ENCODE results near the gene UBE2G1.

UBE2G1 gene

GRCh38 chr17:4326112-4326511 lies 40.4 kb downstream of the UBE2G1 start:
- no peak overlapping the region for H3K4me3 ChIP-seq (ENCODE audit: control insufficient read depth in 1 of 7, extremely low read depth in 1 of 7, insufficient read depth in 4 of 7, low read depth in 2 of 7, low read length in 6 of 7)
- H3K36me3 ChIP-seq (ENCODE audit: control insufficient read depth in 4 of 4, insufficient read depth in 4 of 4, low read length in 3 of 4): peaks cover 6 to 13% (median 7%) of the 10 kb centered on the region in 4 experiments
- DNase-seq: no peak
- H3K4me1 ChIP-seq (ENCODE audit: control extremely low read depth in 1 of 4, control insufficient read depth in 4 of 4, insufficient read depth in 4 of 4, low read length in 3 of 4): no peaks in the 10 kb centered on the region
- H3K9me3 ChIP-seq (ENCODE audit: control extremely low read depth in 1 of 5, control insufficient read depth in 4 of 5, insufficient read depth in 2 of 5, low read depth in 1 of 5, low read length in 4 of 5): peaks cover 3 to 14% (median 5%) of the 10 kb centered on the region in 5 experiments
- CTCF ChIA-PET: no interaction called here
- no peaks in the 10 kb centered on the region for H3K27me3 ChIP-seq (replicated peaks in 2 of 5; ENCODE audit: control insufficient read depth in 4 of 5, insufficient read depth in 5 of 5, low read length in 4 of 5)
- POLR2A ChIA-PET: no interaction called here
- H3K27ac ChIP-seq (ENCODE audit: insufficient read depth in 1 of 2, low read depth in 1 of 2, low read length in 2 of 2, poor library complexity in 1 of 2, severe bottlenecking in 2 of 2): no peak overlapping the region

- peaks cover 6 to 13% (median 7%) of the 10 kb centered on the region in 4 experiments for H3K36me3 ChIP-seq (ENCODE audit: control insufficient read depth in 4 of 4, insufficient read depth in 4 of 4, low read length in 3 of 4)
- H3K27ac ChIP-seq (ENCODE audit: insufficient read depth in 1 of 2, low read depth in 1 of 2, low read length in 2 of 2, poor library complexity in 1 of 2, severe bottlenecking in 2 of 2): no peak overlapping the region
- H3K4me1 ChIP-seq (ENCODE audit: control extremely low read depth in 1 of 4, control insufficient read depth in 4 of 4, insufficient read depth in 4 of 4, low read length in 3 of 4): no peaks in the 10 kb centered on the region
- H3K27me3 ChIP-seq (replicated peaks in 2 of 5; ENCODE audit: control insufficient read depth in 4 of 5, insufficient read depth in 5 of 5, low read length in 4 of 5): no peaks in the 10 kb centered on the region
- ChIA-PET POLR2A (no interaction called here), CTCF (no interaction called here)
- no peak overlapping the region for H3K4me3 ChIP-seq (ENCODE audit: control insufficient read depth in 1 of 7, extremely low read depth in 1 of 7, insufficient read depth in 4 of 7, low read depth in 2 of 7, low read length in 6 of 7)
- WGBS (ENCODE audit: insufficient coverage): 100% methylated on average over 2 of the region's 7 CpGs
- no peak for DNase-seq
- H3K9me3 ChIP-seq (ENCODE audit: control extremely low read depth in 1 of 5, control insufficient read depth in 4 of 5, insufficient read depth in 2 of 5, low read depth in 1 of 5, low read length in 4 of 5): peaks cover 3 to 14% (median 5%) of the 10 kb centered on the region in 5 experiments
Observed at GRCh38 chr17:4324463-4324862, 42.0 kb downstream of the UBE2G1 start.

GRCh38 chr17:4319221-4319620 lies 47.3 kb downstream of the UBE2G1 start:
- no peak for DNase-seq
- ChIA-PET CTCF (interaction anchor here (1.0 kb wide), 1 partner anchor 14 kb away, joined by 4 read pairs; no protein-coding TSS in a partner anchor), POLR2A (no interaction called here)
- Histone ChIP-seq H3K36me3 (ENCODE audit: control insufficient read depth in 4 of 4, insufficient read depth in 4 of 4, low read length in 3 of 4) (peaks cover 0 to 3% (median under 1%) of the 10 kb centered on the region in 4 experiments), H3K4me3 (ENCODE audit: control insufficient read depth in 1 of 7, extremely low read depth in 1 of 7, insufficient read depth in 4 of 7, low read depth in 2 of 7, low read length in 6 of 7) (no peak overlapping the region), H3K4me1 (ENCODE audit: control extremely low read depth in 1 of 4, control insufficient read depth in 4 of 4, insufficient read depth in 4 of 4, low read length in 3 of 4) (no peaks in the 10 kb centered on the region), H3K9me3 (ENCODE audit: control extremely low read depth in 1 of 5, control insufficient read depth in 4 of 5, insufficient read depth in 2 of 5, low read depth in 1 of 5, low read length in 4 of 5) (no peaks in the 10 kb centered on the region), H3K27ac (ENCODE audit: insufficient read depth in 1 of 2, low read depth in 1 of 2, low read length in 2 of 2, poor library complexity in 1 of 2, severe bottlenecking in 2 of 2) (no peak overlapping the region), H3K27me3 (replicated peaks in 2 of 5; ENCODE audit: control insufficient read depth in 4 of 5, insufficient read depth in 5 of 5, low read length in 4 of 5) (no peaks in the 10 kb centered on the region)
- WGBS (ENCODE audit: insufficient coverage): 100% methylated on average over 2 of the region's 4 CpGs

- H3K4me1 ChIP-seq (ENCODE audit: control extremely low read depth in 1 of 4, control insufficient read depth in 4 of 4, insufficient read depth in 4 of 4, low read length in 3 of 4): no peaks in the 10 kb centered on the region
- no peaks in the 10 kb centered on the region for H3K27me3 ChIP-seq (replicated peaks in 2 of 5; ENCODE audit: control insufficient read depth in 4 of 5, insufficient read depth in 5 of 5, low read length in 4 of 5)
- 100% methylated on average over 2 of the region's 3 CpGs for WGBS (ENCODE audit: insufficient coverage)
- CTCF ChIA-PET: interaction anchor here (2.3 kb wide), 1 partner anchor 12 kb away, joined by 12 read pairs; no protein-coding TSS in a partner anchor
- DNase-seq: no peak
- no peak overlapping the region for H3K4me3 ChIP-seq (ENCODE audit: control insufficient read depth in 1 of 7, extremely low read depth in 1 of 7, insufficient read depth in 4 of 7, low read depth in 2 of 7, low read length in 6 of 7)
- peaks cover 0 to 3% (median under 1%) of the 10 kb centered on the region in 4 experiments for H3K36me3 ChIP-seq (ENCODE audit: control insufficient read depth in 4 of 4, insufficient read depth in 4 of 4, low read length in 3 of 4)
- no peak overlapping the region for H3K27ac ChIP-seq (ENCODE audit: insufficient read depth in 1 of 2, low read depth in 1 of 2, low read length in 2 of 2, poor library complexity in 1 of 2, severe bottlenecking in 2 of 2)
- POLR2A ChIA-PET: no interaction called here
- no peaks in the 10 kb centered on the region for H3K9me3 ChIP-seq (ENCODE audit: control extremely low read depth in 1 of 5, control insufficient read depth in 4 of 5, insufficient read depth in 2 of 5, low read depth in 1 of 5, low read length in 4 of 5)
Observed at GRCh38 chr17:4318596-4318995, 47.9 kb downstream of the UBE2G1 start.

GRCh38 chr17:4318186-4318585 lies 48.3 kb downstream of the UBE2G1 start:
- CTCF ChIA-PET: interaction anchor here (2.3 kb wide), 1 partner anchor 12 kb away, joined by 12 read pairs; no protein-coding TSS in a partner anchor
- Histone ChIP-seq H3K27ac (ENCODE audit: insufficient read depth in 1 of 2, low read depth in 1 of 2, low read length in 2 of 2, poor library complexity in 1 of 2, severe bottlenecking in 2 of 2) (no peak overlapping the region), H3K9me3 (ENCODE audit: control extremely low read depth in 1 of 5, control insufficient read depth in 4 of 5, insufficient read depth in 2 of 5, low read depth in 1 of 5, low read length in 4 of 5) (no peaks in the 10 kb centered on the region), H3K4me1 (ENCODE audit: control extremely low read depth in 1 of 4, control insufficient read depth in 4 of 4, insufficient read depth in 4 of 4, low read length in 3 of 4) (no peaks in the 10 kb centered on the region), H3K36me3 (ENCODE audit: control insufficient read depth in 4 of 4, insufficient read depth in 4 of 4, low read length in 3 of 4) (peaks cover 0 to 3% (median under 1%) of the 10 kb centered on the region in 4 experiments), H3K4me3 (ENCODE audit: control insufficient read depth in 1 of 7, extremely low read depth in 1 of 7, insufficient read depth in 4 of 7, low read depth in 2 of 7, low read length in 6 of 7) (no peak overlapping the region), H3K27me3 (replicated peaks in 2 of 5; ENCODE audit: control insufficient read depth in 4 of 5, insufficient read depth in 5 of 5, low read length in 4 of 5) (no peaks in the 10 kb centered on the region)
- no peak for DNase-seq
- WGBS (ENCODE audit: insufficient coverage): 89% methylated on average over 1 of the region's 5 CpGs
- POLR2A ChIA-PET: no interaction called here

GRCh38 chr17:4317610-4318009 lies 48.9 kb downstream of the UBE2G1 start:
- POLR2A ChIA-PET: no interaction called here
- Histone ChIP-seq H3K9me3 (ENCODE audit: control extremely low read depth in 1 of 5, control insufficient read depth in 4 of 5, insufficient read depth in 2 of 5, low read depth in 1 of 5, low read length in 4 of 5) (no peaks in the 10 kb centered on the region), H3K27ac (ENCODE audit: insufficient read depth in 1 of 2, low read depth in 1 of 2, low read length in 2 of 2, poor library complexity in 1 of 2, severe bottlenecking in 2 of 2) (no peak overlapping the region), H3K36me3 (ENCODE audit: control insufficient read depth in 4 of 4, insufficient read depth in 4 of 4, low read length in 3 of 4) (peaks cover 0 to 3% (median 0%) of the 10 kb centered on the region in 4 experiments), H3K27me3 (replicated peaks in 2 of 5; ENCODE audit: control insufficient read depth in 4 of 5, insufficient read depth in 5 of 5, low read length in 4 of 5) (no peaks in the 10 kb centered on the region), H3K4me3 (ENCODE audit: control insufficient read depth in 1 of 7, extremely low read depth in 1 of 7, insufficient read depth in 4 of 7, low read depth in 2 of 7, low read length in 6 of 7) (no peak overlapping the region), H3K4me1 (ENCODE audit: control extremely low read depth in 1 of 4, control insufficient read depth in 4 of 4, insufficient read depth in 4 of 4, low read length in 3 of 4) (no peaks in the 10 kb centered on the region)
- 87% methylated on average over 2 of the region's 5 CpGs for WGBS (ENCODE audit: insufficient coverage)
- CTCF ChIA-PET: interaction anchor here (2.3 kb wide), 1 partner anchor 11 kb away, joined by 12 read pairs; no protein-coding TSS in a partner anchor
- no peak for DNase-seq

GRCh38 chr17:4316648-4317047 lies 49.8 kb downstream of the UBE2G1 start:
- H3K27me3 ChIP-seq (replicated peaks in 2 of 5; ENCODE audit: control insufficient read depth in 4 of 5, insufficient read depth in 5 of 5, low read length in 4 of 5): no peaks in the 10 kb centered on the region
- H3K27ac ChIP-seq (ENCODE audit: insufficient read depth in 1 of 2, low read depth in 1 of 2, low read length in 2 of 2, poor library complexity in 1 of 2, severe bottlenecking in 2 of 2): no peak overlapping the region
- no peak for DNase-seq
- H3K4me1 ChIP-seq (ENCODE audit: control extremely low read depth in 1 of 4, control insufficient read depth in 4 of 4, insufficient read depth in 4 of 4, low read length in 3 of 4): no peaks in the 10 kb centered on the region
- no peak overlapping the region for H3K4me3 ChIP-seq (ENCODE audit: control insufficient read depth in 1 of 7, extremely low read depth in 1 of 7, insufficient read depth in 4 of 7, low read depth in 2 of 7, low read length in 6 of 7)
- no peaks in the 10 kb centered on the region for H3K36me3 ChIP-seq (ENCODE audit: control insufficient read depth in 4 of 4, insufficient read depth in 4 of 4, low read length in 3 of 4)
- H3K9me3 ChIP-seq (ENCODE audit: control extremely low read depth in 1 of 5, control insufficient read depth in 4 of 5, insufficient read depth in 2 of 5, low read depth in 1 of 5, low read length in 4 of 5): no peaks in the 10 kb centered on the region
- ChIA-PET POLR2A (no interaction called here), CTCF (interaction anchor here (2.3 kb wide), 1 partner anchor 10 kb away, joined by 12 read pairs; no protein-coding TSS in a partner anchor)
- WGBS (ENCODE audit: insufficient coverage): 97% methylated on average over 10 of the region's 10 CpGs

Data from common myeloid progenitor, CD34-positive (primary cell).